Activated CD8-positive, alpha-beta memory T cell treated with anti-CD3 and anti-CD28 coated beads, Interleukin-2, amount 50 U/mL, for 24 hours (primary cell): ENCODE measurements around the gene ARHGEF11.

Experiments
- DNase-seq: peaks from one replicate; pipeline ENCODE4 v3.0.0-alpha.2; 2020; ENCODE audit errors: extremely low read depth

ARHGEF11 gene

DNA sequence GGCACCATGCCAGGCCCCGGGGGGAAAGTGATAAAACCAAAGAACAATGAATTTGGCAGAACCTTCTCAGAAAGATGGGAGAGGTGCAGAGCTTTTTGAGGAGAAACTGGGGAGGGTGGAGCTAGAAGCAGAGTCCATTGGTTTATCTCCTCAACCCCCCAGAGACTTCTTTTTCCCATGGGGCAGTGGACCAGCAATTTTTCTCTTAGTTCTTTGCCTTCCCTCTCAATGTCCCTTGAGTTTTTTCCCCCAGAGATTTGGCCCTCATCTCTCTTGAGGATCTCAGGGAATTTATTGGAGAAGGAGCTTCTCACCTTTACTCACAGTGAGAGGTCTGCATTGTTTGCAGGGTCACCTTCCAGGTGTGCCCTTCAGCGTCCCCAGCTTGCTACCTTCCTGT, 5.3 kb upstream of the ARHGEF11 start:
- DNase-seq: no peak

DNA sequence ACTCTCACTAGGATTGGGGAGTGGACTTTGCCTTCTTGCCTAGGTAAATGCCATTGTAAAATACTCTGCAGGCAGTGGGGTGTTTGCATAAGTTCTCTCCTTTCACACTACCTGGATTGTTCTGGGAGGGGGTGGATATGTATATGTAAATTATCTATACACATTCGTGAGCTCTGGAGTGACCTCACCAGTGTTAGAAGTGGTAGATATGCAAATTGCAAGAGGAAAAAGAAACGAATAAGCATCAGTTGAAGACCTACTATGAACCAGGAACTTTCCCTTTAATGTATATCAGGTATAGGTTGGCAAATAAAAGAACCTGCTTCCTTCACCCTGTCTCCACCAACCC, 1.5 kb upstream of the ARHGEF11 start:
- DNase-seq: no peak

DNA sequence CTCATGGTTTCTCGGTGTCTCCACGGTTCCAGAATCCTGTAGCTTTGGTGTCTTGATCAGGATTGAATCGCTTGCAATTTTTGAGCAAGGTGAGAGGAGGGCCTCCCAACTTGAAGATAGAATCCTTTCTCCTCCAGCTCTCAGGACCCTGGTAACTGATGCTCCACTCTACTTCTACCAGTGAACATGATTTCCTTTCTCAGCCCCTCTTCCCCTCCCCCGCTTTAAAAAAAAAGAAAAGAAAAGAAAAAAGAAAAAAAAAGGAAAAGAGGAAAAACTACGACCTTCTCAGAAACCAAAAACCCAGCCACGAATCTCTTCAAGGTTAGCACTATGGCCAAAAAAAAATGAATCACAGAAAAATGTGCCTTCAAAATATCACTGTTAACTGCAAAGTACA, 1.2 kb downstream of the ARHGEF11 start:
- no peak for DNase-seq

DNA sequence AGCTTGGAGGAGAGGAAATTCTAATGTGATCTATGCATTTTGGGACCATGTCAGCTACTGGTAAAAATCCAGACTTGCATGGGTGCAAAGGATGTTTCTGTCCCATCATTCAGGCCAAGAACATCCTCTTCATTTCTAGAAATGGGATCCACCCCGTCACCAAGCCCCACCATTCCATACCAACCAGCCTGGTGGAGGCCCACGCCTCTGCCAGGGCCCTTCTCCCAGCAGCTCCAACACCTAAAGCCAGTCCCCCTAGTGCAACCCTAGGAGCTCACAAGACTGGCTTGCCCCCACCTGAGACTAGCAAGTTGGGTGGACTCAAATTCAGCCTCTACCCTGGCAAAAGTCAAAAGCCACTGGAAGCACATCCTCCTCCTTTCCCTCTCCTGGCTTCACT, 1.9 kb downstream of the ARHGEF11 start:
- no peak for DNase-seq

DNA sequence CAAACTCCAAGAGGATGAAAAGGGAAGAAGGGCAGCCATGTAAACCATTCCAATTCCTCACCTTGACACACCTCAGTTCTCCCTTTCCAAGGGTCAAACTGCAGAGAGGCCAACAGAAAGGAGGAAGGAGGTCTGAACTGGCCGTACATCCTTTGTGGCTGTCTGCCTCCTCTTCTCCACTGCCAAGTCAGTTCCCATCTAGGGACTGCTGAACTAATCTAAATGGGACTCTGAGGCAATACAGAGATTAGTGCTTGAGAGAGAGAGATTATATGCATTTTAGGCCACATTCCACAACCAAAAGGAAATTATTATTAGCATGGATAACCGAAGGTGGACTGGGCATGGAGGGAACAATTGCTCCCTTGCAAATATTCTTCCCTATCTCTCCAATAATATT, 2.7 kb downstream of the ARHGEF11 start:
- DNase-seq: no peak

DNA sequence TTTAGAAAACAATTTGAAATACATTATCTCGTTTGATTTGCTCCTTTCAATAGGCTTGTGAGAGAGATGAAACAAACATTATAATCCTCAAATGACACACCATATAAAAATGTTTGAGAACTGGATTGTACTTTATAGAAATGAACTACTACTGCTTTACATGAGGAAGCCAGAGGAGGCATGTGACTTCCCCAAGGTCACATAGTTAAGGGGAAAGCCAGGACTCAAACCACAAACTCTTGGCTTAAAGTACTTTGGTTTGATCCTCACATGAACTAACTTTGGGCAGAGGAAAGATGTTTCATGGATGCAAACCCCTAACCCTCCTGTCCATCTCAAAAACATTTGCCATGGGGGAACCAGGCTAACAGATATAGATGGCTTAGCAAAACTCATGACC, 4.7 kb downstream of the ARHGEF11 start:
- no peak for DNase-seq

DNA sequence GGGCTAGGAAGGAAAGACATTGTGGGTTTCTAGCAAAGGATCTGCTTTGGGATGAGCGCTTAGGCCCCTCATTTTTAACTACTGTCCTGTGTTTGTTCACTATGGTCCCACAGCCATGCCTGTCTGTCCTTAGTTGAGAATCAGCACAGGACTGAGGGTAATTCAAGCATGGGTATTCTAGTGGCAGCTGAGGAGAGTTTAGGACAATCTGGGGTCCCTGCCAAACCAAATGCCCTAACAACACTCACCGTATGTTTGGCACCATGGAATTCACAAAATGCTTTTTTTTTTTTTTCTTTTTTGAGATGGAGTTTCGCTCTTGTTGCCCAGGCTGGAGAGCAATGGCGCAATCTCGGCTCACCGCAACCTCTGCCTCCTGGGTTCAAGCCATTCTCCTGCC, 10.4 kb downstream of the ARHGEF11 start:
- DNase-seq: no peak

DNA sequence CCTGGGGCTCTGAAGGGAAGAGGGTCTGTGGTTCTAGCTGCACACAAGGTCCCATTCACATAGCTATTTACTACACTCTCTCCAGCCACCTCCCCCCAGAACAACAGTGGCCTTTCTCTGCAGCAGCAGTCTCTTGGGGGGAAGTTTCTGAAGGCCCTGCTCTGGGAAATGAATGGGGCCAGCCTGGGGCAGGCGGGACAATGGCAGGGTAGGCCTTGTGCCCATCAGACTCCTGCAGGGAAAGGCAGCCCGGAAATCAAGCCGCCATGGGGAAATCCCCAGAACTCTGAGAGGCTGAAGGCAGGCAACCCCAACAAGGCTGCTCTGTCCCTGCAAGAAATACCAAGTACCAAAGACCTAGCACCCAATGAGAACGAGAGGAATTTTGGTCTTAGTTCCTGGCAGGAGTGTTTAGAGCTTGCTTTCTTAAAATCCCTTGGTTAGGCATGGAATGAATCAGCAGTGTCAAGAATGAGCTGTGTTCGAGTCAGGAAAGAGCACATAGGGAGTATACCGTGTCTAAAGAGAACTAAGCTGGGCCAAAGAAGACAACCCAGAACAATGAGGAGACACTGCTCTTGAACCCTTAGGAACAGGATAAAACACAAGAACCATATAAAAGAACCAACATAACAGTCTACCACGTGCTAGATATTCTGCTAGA, 11.3 kb downstream of the ARHGEF11 start:
- no peak for DNase-seq

DNA sequence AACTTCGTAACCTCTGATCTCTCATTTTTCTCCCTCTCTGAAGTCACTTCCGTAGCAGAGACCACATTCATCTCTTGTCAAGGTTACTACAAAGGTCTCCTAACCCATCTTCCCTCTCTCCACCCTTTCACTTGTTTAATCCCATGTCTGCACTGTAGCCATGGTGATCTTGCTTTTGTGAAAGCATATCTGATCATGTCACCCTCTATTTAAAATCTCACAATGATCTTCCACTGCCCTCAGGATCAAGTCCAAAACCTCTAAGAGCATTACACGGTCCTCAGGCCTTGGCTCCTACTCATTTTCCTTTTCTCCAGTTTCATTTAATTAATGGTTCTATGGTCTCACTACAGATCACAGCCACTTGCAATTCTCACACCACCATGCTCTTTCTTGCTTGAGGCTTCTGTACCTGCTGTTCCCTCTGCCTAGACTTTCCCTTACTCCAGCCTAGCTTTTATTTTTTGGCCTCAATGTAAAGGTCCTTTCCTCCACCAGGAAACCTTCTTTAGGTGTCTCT, 12.1 kb downstream of the ARHGEF11 start:
- DNase-seq: no peak

DNA sequence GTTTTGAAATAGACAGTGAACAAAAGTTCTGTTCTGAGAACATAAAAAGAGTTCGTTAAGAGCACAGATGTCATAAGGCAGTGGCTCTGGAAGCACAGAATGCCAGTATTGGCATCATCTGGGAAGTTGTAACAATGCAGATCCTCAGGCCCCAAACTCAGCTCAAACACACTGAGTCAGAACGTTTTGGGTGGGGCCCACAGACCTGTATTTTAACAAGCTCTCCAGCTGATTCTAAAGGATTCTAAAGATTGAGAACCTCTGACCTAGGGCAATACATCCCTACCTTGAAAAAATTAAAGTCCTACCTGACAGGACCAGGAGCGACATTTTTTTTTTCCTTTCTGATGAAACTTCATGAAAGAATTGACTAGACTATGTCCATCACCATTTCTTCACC, 13.2 kb downstream of the ARHGEF11 start:
- DNase-seq: no peak

DNA sequence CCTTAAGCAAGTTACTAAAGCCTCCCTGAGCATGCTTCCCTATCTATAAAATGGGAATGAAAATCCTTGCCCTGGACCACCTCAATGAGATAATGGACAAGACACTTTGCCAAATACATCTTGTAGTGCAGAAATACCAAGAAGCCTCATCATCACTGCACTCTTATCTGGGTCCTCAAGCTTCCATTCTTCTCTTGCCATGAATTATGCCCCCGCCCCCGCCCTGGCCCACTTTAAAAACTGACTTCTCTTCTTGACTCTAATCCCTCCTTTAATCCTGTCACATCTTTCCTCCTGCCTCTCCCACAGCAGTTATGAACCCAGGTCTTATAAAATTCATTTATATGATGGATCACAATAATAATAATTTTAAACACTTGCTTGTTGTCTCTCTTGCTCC, 14.8 kb downstream of the ARHGEF11 start:
- DNase-seq: no peak

DNA sequence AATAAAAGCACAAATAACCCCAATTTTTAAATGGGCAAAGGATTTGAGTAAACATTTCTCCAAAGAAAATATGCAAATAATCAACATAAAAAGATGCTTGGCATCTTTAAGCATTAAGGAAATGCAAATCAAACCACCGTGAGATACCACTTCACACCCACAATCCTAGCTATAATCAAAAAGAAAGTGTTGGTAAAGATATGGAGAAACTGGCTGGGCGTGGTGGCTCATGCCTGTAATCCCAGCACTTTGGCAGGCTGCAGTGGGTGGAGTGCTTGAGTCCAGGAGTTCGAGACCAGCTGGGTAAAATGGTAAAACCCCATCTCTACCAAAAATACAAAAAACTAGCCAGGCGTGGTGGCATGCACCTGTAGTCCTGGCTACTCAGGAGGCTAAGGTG, 16.9 kb downstream of the ARHGEF11 start:
- DNase-seq: no peak

DNA sequence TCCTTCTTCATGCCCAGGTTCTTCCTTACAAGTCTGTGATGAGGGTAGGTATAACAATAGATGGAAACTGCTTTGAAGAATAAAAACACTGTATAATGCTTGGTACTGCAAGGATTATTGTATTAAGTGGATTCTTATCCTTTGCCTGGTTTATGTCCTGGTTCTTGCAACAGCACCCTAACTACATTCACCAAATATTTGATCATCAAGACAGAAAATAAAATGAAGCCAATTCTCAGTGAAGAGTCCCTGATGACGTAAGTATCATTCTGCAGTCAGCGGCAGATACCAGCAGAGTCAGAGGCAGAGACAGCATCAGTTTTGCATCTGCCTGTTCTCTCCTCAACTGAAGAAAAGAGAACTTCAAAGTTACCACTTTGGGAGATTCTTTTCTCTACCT, 19.7 kb downstream of the ARHGEF11 start:
- no peak for DNase-seq

DNA sequence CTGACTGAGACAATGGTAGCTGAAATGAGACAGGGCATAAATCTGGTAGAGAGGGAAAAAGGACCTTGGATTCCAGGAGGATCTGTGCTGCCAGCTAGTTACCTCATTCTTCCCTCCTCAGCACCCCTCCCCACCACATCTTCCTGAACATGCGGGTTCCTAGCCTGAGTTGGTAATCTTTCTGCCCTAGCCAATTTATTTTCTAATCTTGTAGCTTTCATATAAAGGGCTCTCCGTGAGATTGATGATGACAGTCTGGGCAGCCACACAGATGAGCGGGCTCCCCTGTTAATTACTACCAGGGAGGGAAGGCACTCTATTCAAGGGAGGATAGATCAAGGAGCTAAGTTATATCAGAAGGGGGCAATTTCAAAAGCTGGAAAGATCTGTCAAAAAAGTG, 20.2 kb downstream of the ARHGEF11 start:
- no peak for DNase-seq

DNA sequence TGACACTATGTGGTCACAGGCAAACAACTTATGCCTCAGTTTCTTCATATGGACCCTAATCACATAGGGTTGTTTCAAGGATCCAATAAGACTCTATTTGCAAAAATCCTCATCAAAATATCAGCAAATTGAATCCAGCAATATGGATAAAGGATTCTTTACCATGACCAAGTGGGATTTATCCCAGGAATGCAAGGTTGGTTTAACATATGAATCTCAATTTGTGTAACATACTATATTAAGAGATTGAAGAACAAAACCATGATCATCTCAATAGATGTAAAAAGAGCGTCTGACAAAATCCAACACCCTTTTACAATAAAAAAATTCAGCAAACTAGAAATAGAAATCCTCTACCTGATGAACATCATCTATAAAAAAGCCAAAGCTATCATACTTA, 23.9 kb downstream of the ARHGEF11 start:
- DNase-seq: no peak

DNA sequence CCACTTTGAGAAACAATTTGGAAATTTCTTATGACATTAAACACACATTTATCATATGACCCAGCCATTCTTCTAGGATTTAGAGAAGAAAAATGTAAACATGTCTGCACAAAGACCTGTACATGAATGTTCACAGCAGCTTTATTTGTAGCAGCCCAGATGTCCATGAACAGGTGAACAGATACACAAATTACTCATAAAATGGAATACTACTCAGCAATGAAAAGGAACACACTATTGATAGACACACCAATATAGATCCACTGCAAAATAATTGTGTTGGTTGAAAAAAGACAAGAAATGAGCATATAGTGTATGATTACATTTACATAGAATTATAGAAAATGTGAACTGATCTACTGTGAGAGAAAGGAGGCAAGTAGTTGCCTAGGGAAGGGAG, 26.1 kb downstream of the ARHGEF11 start:
- no peak for DNase-seq

DNA sequence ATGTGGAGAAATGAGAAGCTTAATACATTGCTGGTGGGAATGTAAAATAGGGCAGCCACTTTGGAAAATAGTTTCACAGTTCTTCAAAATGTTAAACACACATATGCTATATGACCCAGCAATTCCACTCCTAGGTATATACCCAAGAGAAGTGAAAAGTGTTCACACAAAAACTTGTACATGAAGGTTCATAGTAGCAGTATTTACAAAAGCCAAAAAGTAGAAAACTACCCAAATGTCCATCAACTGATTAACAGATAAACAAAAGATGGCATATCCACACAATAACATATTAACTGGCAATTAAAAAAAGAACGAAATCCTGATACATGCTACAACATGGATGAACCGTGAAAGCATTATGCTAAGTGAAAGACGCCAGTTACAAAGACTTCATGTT, 33.7 kb downstream of the ARHGEF11 start:
- no peak for DNase-seq

DNA sequence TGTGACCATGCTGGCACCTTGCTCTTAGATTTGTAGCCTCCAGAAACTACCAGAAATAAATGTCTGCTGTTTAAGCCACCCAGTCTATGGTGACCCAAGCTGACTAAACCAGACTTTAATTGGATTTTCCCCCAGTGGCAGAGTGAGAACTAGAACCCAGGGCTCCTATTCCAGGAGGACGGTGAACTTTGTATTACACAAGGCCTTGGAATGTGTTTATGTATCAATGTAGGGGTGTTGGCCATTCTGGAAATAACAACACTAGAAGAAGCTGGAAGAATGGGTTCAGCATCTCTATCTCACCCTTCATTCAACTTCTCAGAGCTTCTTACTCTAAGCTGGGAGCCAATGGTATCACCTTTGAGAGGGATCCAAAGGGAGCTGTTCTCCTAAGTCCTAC, 37.0 kb downstream of the ARHGEF11 start:
- DNase-seq: no peak

DNA sequence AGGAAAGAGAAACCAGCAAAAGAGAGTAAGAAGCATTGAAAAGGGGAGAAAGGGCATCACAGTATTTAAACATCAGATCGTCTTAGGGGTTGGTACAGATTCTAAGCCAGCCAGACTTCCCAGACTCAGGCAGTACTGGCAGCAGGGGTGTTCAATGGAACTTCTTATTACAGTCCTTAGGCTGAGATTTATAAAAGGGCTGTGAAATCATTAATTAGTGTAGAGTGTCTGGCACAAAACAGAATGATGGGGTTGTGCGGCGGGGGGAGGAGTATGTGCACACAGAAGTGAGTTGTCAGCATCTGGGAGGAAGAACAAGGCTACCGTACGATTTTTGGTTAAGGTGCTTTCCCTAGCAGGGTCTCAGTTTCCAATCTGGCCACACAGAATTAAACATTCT, 38.2 kb downstream of the ARHGEF11 start:
- DNase-seq: no peak

DNA sequence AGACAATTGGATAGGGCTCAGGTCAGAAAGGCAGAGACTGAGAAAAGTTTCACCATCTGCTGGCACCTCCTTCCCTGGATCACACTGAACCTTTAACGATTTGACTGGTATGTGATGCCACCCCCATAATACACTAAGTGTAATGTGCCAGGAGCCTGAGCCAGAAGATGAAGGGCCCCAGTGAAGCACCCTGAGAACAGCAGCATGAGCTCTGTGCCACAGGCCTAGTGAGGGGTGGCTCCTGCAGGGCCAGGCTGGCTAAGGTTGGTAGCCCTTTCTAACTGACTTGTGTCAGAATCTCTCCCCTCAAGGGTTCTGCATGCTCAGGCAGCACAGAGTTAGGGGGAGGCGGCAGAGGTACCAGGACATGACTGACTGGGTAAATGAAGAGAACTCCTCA, 38.9 kb downstream of the ARHGEF11 start:
- DNase-seq: no peak

DNA sequence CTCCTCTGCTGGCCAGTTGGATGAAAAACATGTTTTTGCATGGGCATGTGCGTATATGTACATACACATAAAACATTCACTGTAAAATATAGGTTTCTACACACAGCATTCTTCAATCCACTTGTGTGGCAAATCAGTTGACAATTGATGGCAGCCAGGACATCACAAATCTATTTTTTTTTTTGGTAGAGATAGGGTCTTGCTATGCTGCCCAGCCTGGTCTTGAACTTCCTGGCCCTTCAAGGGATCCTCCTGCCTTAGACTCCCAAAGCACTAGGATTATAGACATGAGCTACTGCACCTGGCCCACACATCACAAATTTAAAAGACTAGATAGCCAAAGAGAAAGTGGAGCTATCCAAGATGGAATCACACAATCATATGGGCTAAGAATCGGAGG, 39.6 kb downstream of the ARHGEF11 start:
- DNase-seq: no peak

DNA sequence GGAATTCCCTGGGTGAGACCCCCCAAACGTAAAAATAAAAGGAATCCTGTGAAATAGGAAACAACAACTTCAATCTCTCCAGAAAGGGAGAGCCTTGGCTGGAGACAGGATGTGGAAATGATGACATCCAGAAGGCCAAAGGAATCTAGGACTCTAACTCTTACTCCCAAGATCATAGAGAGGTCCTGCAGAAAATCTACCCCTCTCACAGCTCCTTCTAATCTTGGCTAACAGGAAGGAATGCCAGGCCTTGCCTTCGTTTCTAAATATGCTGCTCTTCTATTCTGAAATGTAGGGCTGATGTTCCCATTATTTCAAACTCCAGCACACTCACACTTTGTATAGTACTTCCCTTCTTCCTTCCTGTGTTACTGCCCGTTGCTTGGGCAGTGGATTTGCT, 40.7 kb downstream of the ARHGEF11 start:
- no peak for DNase-seq

DNA sequence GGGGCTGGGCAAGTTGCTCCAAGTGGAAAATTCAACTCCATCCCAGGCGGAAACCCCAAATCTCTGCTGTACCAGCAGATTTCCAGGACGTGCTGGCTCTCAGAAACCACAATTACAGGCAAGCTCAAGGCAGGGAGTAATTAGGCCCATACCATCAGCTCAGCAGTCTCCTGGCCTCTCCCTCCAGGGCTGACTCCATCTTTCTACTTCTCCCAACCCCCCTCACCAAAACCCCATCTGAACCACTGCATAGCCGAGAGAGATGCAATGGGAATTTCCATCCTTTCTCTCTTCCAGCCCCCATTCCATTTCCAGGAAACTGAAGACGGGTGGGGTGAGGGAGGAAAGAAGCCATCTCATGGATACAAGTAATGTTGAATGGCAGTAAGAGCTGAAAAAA, 41.2 kb downstream of the ARHGEF11 start:
- no peak for DNase-seq

DNA sequence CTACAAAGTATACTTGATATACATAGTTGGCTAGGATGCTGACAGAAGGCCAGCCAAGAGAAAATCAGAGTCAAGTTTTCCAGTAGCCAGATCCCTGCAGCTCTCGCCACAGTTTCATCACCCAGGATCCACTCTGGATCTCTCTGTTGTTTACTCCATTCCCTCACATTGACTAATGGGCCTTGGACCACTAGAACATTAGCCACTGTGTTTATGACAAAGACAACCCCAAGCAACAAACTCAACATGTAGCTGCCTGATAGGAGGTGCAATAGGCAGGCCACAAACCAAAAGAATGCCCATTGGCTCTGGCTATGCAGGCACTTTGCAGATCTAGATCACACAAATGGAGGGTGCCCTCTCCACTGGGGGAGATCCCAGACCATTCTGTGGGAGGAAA, 44.2 kb downstream of the ARHGEF11 start:
- no peak for DNase-seq

DNA sequence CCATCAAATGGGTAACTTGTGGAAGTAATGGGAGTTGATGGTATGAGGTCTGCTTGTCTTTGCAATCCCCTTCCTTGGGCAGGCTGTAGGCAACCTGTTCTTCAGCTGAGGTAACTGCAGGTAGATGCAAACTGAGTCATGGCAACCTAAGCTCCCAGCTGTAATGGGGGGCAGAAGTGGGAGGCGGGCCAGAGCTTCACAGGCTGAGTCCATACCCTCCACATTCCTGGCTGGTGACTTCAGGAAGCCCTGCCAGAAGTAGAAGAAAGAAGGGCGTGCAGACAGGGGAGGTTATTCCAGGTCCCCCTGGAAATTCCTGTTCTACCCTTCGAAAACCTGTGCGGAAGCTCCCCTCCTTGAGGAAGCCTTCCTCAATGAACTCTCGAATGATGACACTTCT, 44.9 kb downstream of the ARHGEF11 start:
- no peak for DNase-seq
